ENCODE data around the gene SLC9A5. TPM values are rescaled to one million over a fixed set of nuclear protein-coding genes. Genes with fewer than 3 reads are reported as not detected.

SLC9A5 gene
- total RNA-seq, 1 experiment from 2014 or later: 5.2 TPM

- Histone ChIP-seq H3K27me3 (ENCODE audit: insufficient read depth, low read depth) (no peaks in the 10 kb centered on the region), H4K20me1 (ENCODE audit: insufficient read depth) (no peaks in the 10 kb centered on the region), H3F3A (ENCODE audit: insufficient read depth, low read depth) (peaks cover 25% of the 10 kb centered on the region), H3K9me2 (ENCODE audit: insufficient read depth) (no peaks in the 10 kb centered on the region), H3K9me3 (ENCODE audit: insufficient read depth, low read depth) (no peaks in the 10 kb centered on the region), H3K4me1 (replicated peaks; ENCODE audit: insufficient read depth) (peaks cover 18% of the 10 kb centered on the region), H3K27ac (no peak overlapping the region), H2AFZ (no peak overlapping the region), H3K79me2 (ENCODE audit: low read depth) (no peaks in the 10 kb centered on the region), H3K4me3 (no peak overlapping the region), H3K36me3 (ENCODE audit: low read depth) (no peaks in the 10 kb centered on the region), H3K4me2 (no peak overlapping the region)
- no peak for TF ChIP-seq CTCF (conservative IDR thresholded peaks at IDR 0.05)
- TF ChIP-seq EZH2 (IDR thresholded peaks at IDR 0.05; ENCODE audit: low read depth): no peak
- BruUV-seq (replicated peaks): no TSS peak
- DNase-seq: peak in 1 of 2 experiments; percentile 69
- CTCF ChIA-PET: interaction anchor here (1.0 kb wide), 1 partner anchor 9 kb away, joined by 3 read pairs; no protein-coding TSS in a partner anchor
- POLR2A ChIA-PET (ENCODE audit: unreplicated experiment): interaction anchor here (0.7 to 0.9 kb wide), 4 partner anchors 8 to 62 kb away, joined by 5 to 14 read pairs (median 8); no protein-coding TSS in a partner anchor
- intact Hi-C loops (cut with micrococcal nuclease; ENCODE audit: unreplicated experiment): no loop called here
Measured at GRCh38 chr16:67269766-67270165, 21.0 kb downstream of the SLC9A5 start.

GRCh38 chr16:67270931-67271338, 22.2 kb downstream of the SLC9A5 start:
- H2AFZ ChIP-seq: no peak overlapping the region
- no peaks in the 10 kb centered on the region for H3K9me3 ChIP-seq (ENCODE audit: insufficient read depth, low read depth)
- no TSS peak for BruUV-seq (replicated peaks)
- TF ChIP-seq EZH2 (IDR thresholded peaks at IDR 0.05; ENCODE audit: low read depth) (no peak), CTCF (conservative IDR thresholded peaks at IDR 0.05) (no peak)
- no peak overlapping the region for H3K4me2 ChIP-seq
- peaks cover 5% of the 10 kb centered on the region; the same call in 1 of the 2 replicates for H3K36me3 ChIP-seq (ENCODE audit: low read depth)
- no peaks in the 10 kb centered on the region for H3K9me2 ChIP-seq (ENCODE audit: insufficient read depth)
- no peaks in the 10 kb centered on the region for H3K27me3 ChIP-seq (ENCODE audit: insufficient read depth, low read depth)
- CTCF ChIA-PET: no interaction called here
- DNase-seq: no peak
- H3F3A ChIP-seq (ENCODE audit: insufficient read depth, low read depth): peaks cover 33% of the 10 kb centered on the region
- H3K4me3 ChIP-seq: no peak overlapping the region
- POLR2A ChIA-PET (ENCODE audit: unreplicated experiment): no interaction called here
- peaks cover 18% of the 10 kb centered on the region for H3K4me1 ChIP-seq (replicated peaks; ENCODE audit: insufficient read depth)
- H3K79me2 ChIP-seq (ENCODE audit: low read depth): peaks cover 2% of the 10 kb centered on the region; the same call in 1 of the 2 replicates
- no peaks in the 10 kb centered on the region for H4K20me1 ChIP-seq (ENCODE audit: insufficient read depth)
- H3K27ac ChIP-seq: no peak overlapping the region
- intact Hi-C loops (cut with micrococcal nuclease; ENCODE audit: unreplicated experiment): no loop called here

- Histone ChIP-seq H3K9me3 (ENCODE audit: insufficient read depth, low read depth) (no peaks in the 10 kb centered on the region), H3K4me3 (no peak overlapping the region), H3K9me2 (ENCODE audit: insufficient read depth) (no peaks in the 10 kb centered on the region), H3K27me3 (ENCODE audit: insufficient read depth, low read depth) (no peaks in the 10 kb centered on the region), H3K4me1 (replicated peaks; ENCODE audit: insufficient read depth) (peaks cover 22% of the 10 kb centered on the region), H3K79me2 (ENCODE audit: low read depth) (peaks cover 7% of the 10 kb centered on the region; the same call in 1 of the 2 replicates), H3K4me2 (no peak overlapping the region), H2AFZ (no peak overlapping the region), H4K20me1 (ENCODE audit: insufficient read depth) (no peaks in the 10 kb centered on the region), H3K36me3 (ENCODE audit: low read depth) (peaks cover 5% of the 10 kb centered on the region; the same call in 1 of the 2 replicates), H3K27ac (no peak overlapping the region), H3F3A (ENCODE audit: insufficient read depth, low read depth) (peaks cover 38% of the 10 kb centered on the region)
- no peak for DNase-seq
- ChIA-PET CTCF (no interaction called here), POLR2A (ENCODE audit: unreplicated experiment) (no interaction called here)
- intact Hi-C loops (cut with micrococcal nuclease; ENCODE audit: unreplicated experiment): no loop called here
- no TSS peak for BruUV-seq (replicated peaks)
- no peak for TF ChIP-seq CTCF (conservative IDR thresholded peaks at IDR 0.05)
- TF ChIP-seq EZH2 (IDR thresholded peaks at IDR 0.05; ENCODE audit: low read depth): no peak
Measured at GRCh38 chr16:67271446-67271845, 22.7 kb downstream of the SLC9A5 start.
